ENCODE results near the gene OGDH. TPM values are rescaled to one million over a fixed set of nuclear protein-coding genes. Genes with fewer than 3 reads are reported as not detected.

Gene OGDH
- total and polyA plus RNA-seq, 4 donors, result 39.0 to 142 (median 59.9) TPM

DNA sequence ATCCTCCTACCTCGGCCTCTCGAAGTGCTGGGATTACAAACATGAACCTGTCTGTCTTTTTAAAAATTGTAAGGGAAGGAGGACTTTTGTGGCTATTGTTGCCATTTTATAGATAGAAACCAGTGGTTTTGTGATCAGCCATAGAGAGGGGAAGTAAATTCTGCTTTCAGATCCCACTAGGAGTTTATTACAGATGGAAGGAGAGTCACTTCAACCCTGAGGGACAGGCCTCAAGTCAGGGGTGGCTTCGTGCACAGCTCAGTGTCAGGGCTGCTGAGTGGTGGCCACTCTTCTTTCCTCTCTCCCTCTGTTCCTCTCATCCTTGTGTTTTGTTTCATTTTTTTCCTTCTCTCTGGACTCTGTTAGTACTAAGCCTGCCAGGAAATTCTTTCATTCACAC lies 60.8 kb downstream of the OGDH start:
- no peak overlapping the region for H3K27ac ChIP-seq (ENCODE audit: low read depth in 1 of 2, low read length in 1 of 2)
- no peak overlapping the region for H3K4me3 ChIP-seq
- no peaks in the 10 kb centered on the region for H3K27me3 ChIP-seq (ENCODE audit: control insufficient read depth in 3 of 3, insufficient read depth in 3 of 3, low read length in 2 of 3)
- no peaks in the 10 kb centered on the region for H3K9me3 ChIP-seq (ENCODE audit: control insufficient read depth in 4 of 4, insufficient read depth in 3 of 4, low read length in 3 of 4)
- H3K9ac ChIP-seq (ENCODE audit: insufficient read depth in 1 of 2, low read length in 2 of 2), result no peak overlapping the region
- DNase-seq, result no peak
- peaks cover 12 to 34% (median 15%) of the 10 kb centered on the region in 4 donors for H3K36me3 ChIP-seq (ENCODE audit: control insufficient read depth in 4 of 4, insufficient read depth in 4 of 4, low read length in 4 of 4)
- no peak for ATAC-seq (ENCODE audit: insufficient read depth, low FRiP score)
- no peak for TF ChIP-seq CTCF (IDR thresholded peaks at IDR 0.05; ENCODE audit: control extremely low read depth, extremely low read depth)
- WGBS, 2 donors, result 82 to 95% methylated on average over 3 of the region's 3 CpGs
- H3K4me1 ChIP-seq (ENCODE audit: control insufficient read depth in 5 of 5, insufficient read depth in 5 of 5, low read length in 5 of 5), result no peaks in the 10 kb centered on the region

GRCh38 chr7:44671069-44671468 lies 64.6 kb downstream of the OGDH start:
- peaks cover 23 to 48% (median 28%) of the 10 kb centered on the region in 4 donors for H3K36me3 ChIP-seq (ENCODE audit: control insufficient read depth in 4 of 4, insufficient read depth in 4 of 4, low read length in 4 of 4)
- no peak for DNase-seq
- no peak overlapping the region for H3K4me3 ChIP-seq
- WGBS, 2 donors, result 93 to 94% methylated on average over 1 of the region's 1 CpG
- H3K9me3 ChIP-seq (ENCODE audit: control insufficient read depth in 4 of 4, insufficient read depth in 3 of 4, low read length in 3 of 4), result no peaks in the 10 kb centered on the region
- H3K27ac ChIP-seq (ENCODE audit: low read depth in 1 of 2, low read length in 1 of 2), result no peak overlapping the region
- TF ChIP-seq CTCF (IDR thresholded peaks at IDR 0.05; ENCODE audit: control extremely low read depth, extremely low read depth), result no peak
- H3K27me3 ChIP-seq (ENCODE audit: control insufficient read depth in 3 of 3, insufficient read depth in 3 of 3, low read length in 2 of 3), result no peaks in the 10 kb centered on the region
- no peak for ATAC-seq (ENCODE audit: insufficient read depth, low FRiP score)
- no peak overlapping the region for H3K9ac ChIP-seq (ENCODE audit: insufficient read depth in 1 of 2, low read length in 2 of 2)
- H3K4me1 ChIP-seq (ENCODE audit: control insufficient read depth in 5 of 5, insufficient read depth in 5 of 5, low read length in 5 of 5), result no peaks in the 10 kb centered on the region

GRCh38 chr7:44673324-44673723 lies 66.9 kb downstream of the OGDH start:
- ATAC-seq (ENCODE audit: insufficient read depth, low FRiP score), result no peak
- Histone ChIP-seq H3K9me3 (ENCODE audit: control insufficient read depth in 4 of 4, insufficient read depth in 3 of 4, low read length in 3 of 4) (no peaks in the 10 kb centered on the region), H3K9ac (ENCODE audit: insufficient read depth in 1 of 2, low read length in 2 of 2) (no peak overlapping the region), H3K27ac (ENCODE audit: low read depth in 1 of 2, low read length in 1 of 2) (no peak overlapping the region), H3K27me3 (ENCODE audit: control insufficient read depth in 3 of 3, insufficient read depth in 3 of 3, low read length in 2 of 3) (no peaks in the 10 kb centered on the region), H3K36me3 (ENCODE audit: control insufficient read depth in 4 of 4, insufficient read depth in 4 of 4, low read length in 4 of 4) (peaks cover 21 to 35% (median 26%) of the 10 kb centered on the region in 4 donors), H3K4me1 (ENCODE audit: control insufficient read depth in 5 of 5, insufficient read depth in 5 of 5, low read length in 5 of 5) (peaks cover 0 to 6% (median 0%) of the 10 kb centered on the region in 5 donors), H3K4me3 (no peak overlapping the region)
- DNase-seq, result no peak
- no peak for TF ChIP-seq CTCF (IDR thresholded peaks at IDR 0.05; ENCODE audit: control extremely low read depth, extremely low read depth)
- 86 to 95% methylated on average over 2 of the region's 2 CpGs for WGBS, 2 donors

DNA sequence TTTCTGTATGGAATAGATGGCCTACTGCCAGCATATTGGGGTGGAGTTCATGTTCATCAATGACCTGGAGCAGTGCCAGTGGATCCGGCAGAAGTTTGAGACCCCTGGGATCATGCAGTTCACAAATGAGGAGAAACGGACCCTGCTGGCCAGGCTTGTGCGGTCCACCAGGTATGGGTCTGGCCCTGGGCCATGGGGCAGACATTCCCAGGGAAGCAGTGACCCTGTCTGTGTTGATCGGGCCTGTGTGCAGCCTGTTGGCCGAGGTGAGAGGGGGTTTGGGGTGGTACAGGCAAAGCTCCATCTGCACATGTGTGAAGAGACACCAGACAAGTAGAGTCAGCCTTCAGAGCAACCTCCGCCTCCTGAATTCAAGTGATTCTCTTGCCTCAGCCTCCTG lies 67.3 kb downstream of the OGDH start:
- TF ChIP-seq CTCF (IDR thresholded peaks at IDR 0.05; ENCODE audit: control extremely low read depth, extremely low read depth), result no peak
- H3K9me3 ChIP-seq (ENCODE audit: control insufficient read depth in 4 of 4, insufficient read depth in 3 of 4, low read length in 3 of 4), result no peaks in the 10 kb centered on the region
- peaks cover 0 to 6% (median 0%) of the 10 kb centered on the region in 5 donors for H3K4me1 ChIP-seq (ENCODE audit: control insufficient read depth in 5 of 5, insufficient read depth in 5 of 5, low read length in 5 of 5)
- H3K27me3 ChIP-seq (ENCODE audit: control insufficient read depth in 3 of 3, insufficient read depth in 3 of 3, low read length in 2 of 3), result no peaks in the 10 kb centered on the region
- no peak for ATAC-seq (ENCODE audit: insufficient read depth, low FRiP score)
- WGBS, 2 donors, result 94 to 97% methylated on average over 6 of the region's 6 CpGs
- no peak overlapping the region for H3K4me3 ChIP-seq
- no peak overlapping the region for H3K27ac ChIP-seq (ENCODE audit: low read depth in 1 of 2, low read length in 1 of 2)
- H3K9ac ChIP-seq (ENCODE audit: insufficient read depth in 1 of 2, low read length in 2 of 2), result no peak overlapping the region
- H3K36me3 ChIP-seq (ENCODE audit: control insufficient read depth in 4 of 4, insufficient read depth in 4 of 4, low read length in 4 of 4), result peaks cover 23 to 36% (median 26%) of the 10 kb centered on the region in 4 donors
- no peak for DNase-seq
